OCI-LY1 (cell line): ENCODE results near the gene ABCC11.

Experiments
- H2AFZ ChIP-seq: fragments of 200-600 bp; sonication (generic), shearing (Covaris generic); 2 replicates; pipeline ENCODE4 v1.6.0; 2014; ENCODE audit warnings: antibody characterized with exemption, mild to moderate bottlenecking, low read length
- H3F3A ChIP-seq: fragments of 200-600 bp; sonication (generic), shearing (Covaris generic); 2 replicates; pipeline ENCODE4 v1.6.0; 2014; ENCODE audit warnings: mild to moderate bottlenecking, antibody characterized with exemption, low read length, moderate library complexity; ENCODE audit not compliant: insufficient read depth
- H3K27ac ChIP-seq: fragments of 200-600 bp; sonication (generic); 2 replicates; pipeline ENCODE4 v1.5.1; 2014; ENCODE audit warnings: low read length, mixed run types, mild to moderate bottlenecking, low read depth; ENCODE audit not compliant: poor library complexity, severe bottlenecking
- H3K27me3 ChIP-seq: fragments of 200-600 bp; sonication (generic); 2 replicates; pipeline ENCODE4 v1.6.0; 2014; ENCODE audit warnings: antibody characterized with exemption, mild to moderate bottlenecking, low read length, moderate library complexity; ENCODE audit not compliant: insufficient read depth
- H3K36me3 ChIP-seq: fragments of 200-600 bp; sonication (generic); 2 replicates; pipeline ENCODE4 v1.6.1; 2014; ENCODE audit warnings: mild to moderate bottlenecking, antibody characterized with exemption, low read length, moderate library complexity, mixed read lengths; ENCODE audit not compliant: insufficient read depth
- H3K4me1 ChIP-seq: fragments of 200-600 bp; sonication (generic); 2 replicates; pipeline ENCODE4 v1.5.1; 2014; ENCODE audit warnings: mild to moderate bottlenecking, low read length, moderate library complexity; ENCODE audit not compliant: insufficient read depth, severe bottlenecking
- H3K4me2 ChIP-seq: fragments of 200-600 bp; sonication (generic), shearing (Covaris generic); 2 replicates; pipeline ENCODE4 v1.6.1; 2014; ENCODE audit warnings: low read length
- H3K4me3 ChIP-seq: fragments of 200-600 bp; sonication (generic); 2 replicates; pipeline ENCODE4 v1.5.1; 2014; ENCODE audit warnings: low read length, low read depth, mild to moderate bottlenecking, mixed read lengths; ENCODE audit not compliant: poor library complexity, severe bottlenecking
- H3K79me2 ChIP-seq: fragments of 200-600 bp; shearing (Covaris generic); 2 replicates; pipeline ENCODE4 v1.6.1; 2016; ENCODE audit warnings: mixed run types, low read length, mixed read lengths; ENCODE audit not compliant: insufficient read depth
- H3K9ac ChIP-seq: fragments of 200-600 bp; sonication (generic), shearing (Covaris generic); 2 replicates; pipeline ENCODE4 v1.6.1; 2014; ENCODE audit warnings: mild to moderate bottlenecking, low read length, mixed read lengths
- H3K9me2 ChIP-seq: fragments of 200-600 bp; sonication (generic), shearing (Covaris generic); 2 replicates; pipeline ENCODE4 v1.6.1; 2014; ENCODE audit warnings: low read depth, mild to moderate bottlenecking, low read length, mixed read lengths
- H3K9me3 ChIP-seq: fragments of 200-600 bp; shearing (Covaris generic); 2 replicates; pipeline ENCODE4 v1.6.1; 2014; ENCODE audit warnings: low read length, mixed read lengths
- H4K20me1 ChIP-seq: fragments of 200-600 bp; sonication (generic), shearing (Covaris generic); 2 replicates; pipeline ENCODE4 v1.6.0; 2016; ENCODE audit warnings: mild to moderate bottlenecking, low read length; ENCODE audit not compliant: insufficient read depth
- CTCF ChIP-seq: fragments of 200-600 bp; sonication (generic), shearing (Covaris generic); IDR thresholded peaks from 2 replicates; pipeline ENCODE4 v1.5.1; 2017; ENCODE audit warnings: mild to moderate bottlenecking, antibody characterized with exemption, low read length, moderate library complexity, mixed read lengths
- EZH2 ChIP-seq: fragments of 200-600 bp; sonication (generic), shearing (Covaris generic); IDR thresholded peaks from 2 replicates; pipeline ENCODE4 v1.8.0; 2017; ENCODE audit warnings: borderline replicate concordance, mixed run types, mild to moderate bottlenecking, antibody characterized with exemption, low read length, moderate library complexity, mixed read lengths

Gene ABCC11

GRCh38 chr16:48165961-48166578 lies 81.3 kb downstream of the ABCC11 start:
- Histone ChIP-seq H3K27me3 (no peaks in the 10 kb centered on the region), H4K20me1 (no peaks in the 10 kb centered on the region), H3K36me3 (no peaks in the 10 kb centered on the region), H2AFZ (no peak overlapping the region), H3K4me3 (no peak overlapping the region), H3K79me2 (no peaks in the 10 kb centered on the region), H3K9ac (no peak overlapping the region), H3K4me1 (no peaks in the 10 kb centered on the region), H3K27ac (no peak overlapping the region), H3K4me2 (no peak overlapping the region), H3F3A (no peaks in the 10 kb centered on the region), H3K9me3 (no peaks in the 10 kb centered on the region), H3K9me2 (no peaks in the 10 kb centered on the region)
- no peak for TF ChIP-seq EZH2
- no peak for TF ChIP-seq CTCF

GRCh38 chr16:48164907-48165715 lies 82.2 kb downstream of the ABCC11 start:
- H3K9ac ChIP-seq = no peak overlapping the region
- H2AFZ ChIP-seq = no peak overlapping the region
- H3K4me1 ChIP-seq = no peaks in the 10 kb centered on the region

DNA sequence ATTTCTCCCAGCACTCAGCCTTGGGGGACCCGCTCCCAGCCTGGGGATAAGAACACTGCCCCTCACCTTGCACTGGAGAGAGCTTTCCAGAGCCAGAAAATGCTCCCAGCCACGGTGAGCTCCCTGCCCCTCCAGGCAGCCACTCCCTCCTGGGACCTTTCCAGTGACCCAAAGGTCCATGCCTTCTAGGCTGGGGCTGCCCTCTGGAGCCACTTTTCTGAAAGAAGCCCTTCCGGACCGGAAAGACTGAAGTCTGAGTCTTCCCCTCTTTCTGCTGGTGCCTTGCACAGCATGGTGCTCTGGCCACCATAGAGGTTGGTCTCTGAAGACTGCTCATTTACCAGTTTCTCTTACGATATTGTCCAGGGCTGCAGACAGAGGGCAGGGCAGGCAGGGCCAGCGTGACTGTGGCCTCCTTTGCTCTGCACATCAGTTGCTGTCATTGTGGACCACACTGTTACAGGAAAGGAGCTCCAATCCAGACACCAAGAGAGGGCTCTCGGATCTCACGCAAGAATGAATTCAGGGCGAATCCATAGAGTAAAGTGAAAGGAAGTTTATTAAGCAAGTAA lies 84.4 kb downstream of the ABCC11 start:
- no peaks in the 10 kb centered on the region for H3K9me3 ChIP-seq
- H2AFZ ChIP-seq = no peak overlapping the region
- no peak overlapping the region for H3K4me3 ChIP-seq
- H3K79me2 ChIP-seq = no peaks in the 10 kb centered on the region
- no peaks in the 10 kb centered on the region for H3K4me1 ChIP-seq
- H4K20me1 ChIP-seq = no peaks in the 10 kb centered on the region
- H3K4me2 ChIP-seq = no peak overlapping the region
- H3K27ac ChIP-seq = no peak overlapping the region
- H3K36me3 ChIP-seq = no peaks in the 10 kb centered on the region
- no peaks in the 10 kb centered on the region for H3K27me3 ChIP-seq
- H3F3A ChIP-seq = no peaks in the 10 kb centered on the region
- no peaks in the 10 kb centered on the region for H3K9me2 ChIP-seq
- H3K9ac ChIP-seq = no peak overlapping the region
- TF ChIP-seq CTCF (no peak), EZH2 (no peak)

More at GRCh38 chr16:48164907-48165715, 82.2 kb downstream of the ABCC11 start:
- no peaks in the 10 kb centered on the region for H3F3A ChIP-seq
- no peaks in the 10 kb centered on the region for H3K9me2 ChIP-seq
- H4K20me1 ChIP-seq = no peaks in the 10 kb centered on the region
- no peak overlapping the region for H3K27ac ChIP-seq
- H3K4me3 ChIP-seq = no peak overlapping the region
- TF ChIP-seq CTCF (peak; percentile 91), EZH2 (no peak)
- no peaks in the 10 kb centered on the region for H3K79me2 ChIP-seq
- no peaks in the 10 kb centered on the region for H3K27me3 ChIP-seq
- no peaks in the 10 kb centered on the region for H3K36me3 ChIP-seq
- H3K9me3 ChIP-seq = no peaks in the 10 kb centered on the region
- H3K4me2 ChIP-seq = no peak overlapping the region
